HG03469 (cell line): ENCODE results near the gene KRT81.
"Not testable (repeated sequence)": the region's sequence is repeated elsewhere in the genome, so short reads cannot be mapped to it uniquely, and the experiment has no call there.

Source experiments
- ATAC-seq: cut with Tn5 transposase; IDR thresholded peaks from one replicate; pipeline ENCODE4 v1.9.1; 2021; ENCODE audit warnings: mild to moderate bottlenecking, moderate library complexity, moderate number of reproducible peaks; ENCODE audit not compliant: unreplicated experiment

Gene KRT81

DNA sequence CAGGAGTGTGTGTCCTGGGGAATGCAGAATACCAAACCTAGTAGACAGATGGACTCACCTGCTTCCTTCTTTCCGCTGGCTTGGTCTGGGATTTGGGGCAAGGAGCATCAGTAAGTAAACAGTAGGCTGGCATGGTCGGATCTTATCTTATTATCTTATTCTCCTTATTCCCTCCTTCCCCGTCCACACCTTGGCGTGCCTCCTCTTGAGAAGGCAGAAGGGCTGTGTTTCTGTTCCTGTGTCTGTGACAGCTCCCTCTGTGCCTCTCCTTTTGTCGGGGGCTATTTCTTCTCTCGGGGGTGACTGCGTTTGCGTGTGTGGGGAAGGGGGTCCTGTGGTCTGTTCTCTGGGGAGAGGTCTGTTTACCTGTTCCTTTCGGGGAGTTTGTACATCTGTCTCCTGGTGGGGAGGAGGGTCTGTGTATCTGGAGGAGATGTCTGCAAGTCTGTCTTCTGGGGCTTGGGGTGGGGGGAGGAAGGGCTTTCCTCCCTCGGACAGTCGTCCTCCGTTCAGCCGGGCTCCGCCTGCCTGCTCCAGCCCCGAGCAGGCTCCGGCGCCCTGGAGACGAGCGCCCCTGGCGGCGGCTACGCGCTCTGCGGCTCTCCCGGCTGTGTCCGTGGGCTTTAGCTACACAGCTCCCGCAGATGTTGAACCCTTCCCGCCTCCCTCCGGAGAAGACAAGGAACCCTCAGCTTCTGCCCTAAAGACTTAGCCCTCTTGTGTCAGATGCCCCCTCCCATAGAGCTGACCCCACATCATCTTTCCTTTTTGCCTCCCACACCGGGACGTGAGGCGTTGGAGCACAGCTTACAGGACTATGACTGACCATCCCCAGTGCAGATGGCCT lies 12.5 kb downstream of the KRT81 start:
- ATAC-seq: no peak

DNA sequence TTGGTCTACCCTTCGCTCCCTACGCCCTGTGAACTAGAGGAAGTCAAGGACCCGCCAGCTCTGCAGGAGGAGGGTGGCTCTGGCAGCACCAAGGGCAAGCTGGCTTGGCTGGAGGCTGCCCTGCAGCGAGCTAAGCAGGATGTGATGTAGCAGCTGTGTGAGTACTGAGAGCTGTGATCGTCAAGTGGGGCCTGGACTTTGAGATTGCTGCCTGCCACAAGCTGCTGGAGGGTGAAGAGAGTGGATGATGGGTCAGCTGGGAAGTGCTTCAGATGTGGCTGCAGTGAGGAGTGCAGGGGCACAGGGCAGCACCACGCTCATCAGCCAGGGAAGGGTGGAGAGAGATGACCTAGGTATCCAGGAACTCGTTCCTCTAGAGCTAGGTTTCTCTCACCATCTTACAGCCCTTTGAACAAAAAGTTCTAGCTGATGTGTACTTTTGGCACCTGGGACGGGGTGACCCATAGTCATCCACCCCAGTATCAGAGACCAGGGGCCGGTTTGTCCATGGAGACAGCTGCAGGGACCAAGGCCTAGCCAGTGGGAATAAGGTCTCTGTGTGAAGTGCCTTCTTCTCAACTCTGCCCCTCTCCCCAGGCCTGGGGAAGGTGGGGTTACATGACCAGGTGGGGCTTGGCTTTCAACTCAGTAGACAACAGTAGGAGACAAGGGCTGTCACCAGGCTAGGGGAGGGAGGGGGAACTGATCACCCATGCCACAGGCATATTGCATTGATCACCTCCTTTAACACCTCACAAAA lies 13.7 kb downstream of the KRT81 start:
- no peak for ATAC-seq

- ATAC-seq: no peak
Observed at GRCh38 chr12:52275686-52276085, 15.6 kb downstream of the KRT81 start.

GRCh38 chr12:52274521-52275120 lies 16.7 kb downstream of the KRT81 start, which contains the start of gene KRT86:
TSS of gene KRT86 (plus strand) at chr12:52274645. CDS start at chr12:52301917, 27,272 bp downstream.
- ATAC-seq: no peak

GRCh38 chr12:52271158-52271557 lies 20.2 kb downstream of the KRT81 start:
- no peak for ATAC-seq

DNA sequence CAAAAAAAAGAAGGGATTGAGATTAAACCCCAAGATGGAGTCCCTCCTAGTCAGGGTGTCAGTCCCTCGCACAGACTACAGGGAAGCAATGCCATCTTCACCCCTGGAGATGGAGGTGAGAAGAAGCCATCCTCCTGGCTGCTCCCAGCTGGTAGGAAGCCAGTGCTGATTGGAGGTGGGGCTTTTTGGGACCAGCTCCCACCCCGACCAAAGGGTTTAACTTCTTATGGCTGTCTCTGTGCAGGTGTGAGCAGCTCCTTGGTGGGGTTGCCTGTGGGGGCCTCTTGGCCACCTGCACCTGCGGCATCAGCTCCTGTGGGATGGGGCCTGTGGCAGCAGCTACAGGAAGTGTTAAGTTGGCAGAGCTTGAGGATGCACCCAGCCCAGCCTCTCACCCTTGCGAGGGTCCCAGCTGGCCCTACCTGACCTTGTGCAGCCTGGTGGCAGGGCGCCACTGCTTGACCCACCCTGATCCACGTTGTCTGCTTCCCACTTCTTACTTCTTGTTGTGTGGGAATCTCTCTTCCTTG lies 20.7 kb downstream of the KRT81 start:
- no peak for ATAC-seq

DNA sequence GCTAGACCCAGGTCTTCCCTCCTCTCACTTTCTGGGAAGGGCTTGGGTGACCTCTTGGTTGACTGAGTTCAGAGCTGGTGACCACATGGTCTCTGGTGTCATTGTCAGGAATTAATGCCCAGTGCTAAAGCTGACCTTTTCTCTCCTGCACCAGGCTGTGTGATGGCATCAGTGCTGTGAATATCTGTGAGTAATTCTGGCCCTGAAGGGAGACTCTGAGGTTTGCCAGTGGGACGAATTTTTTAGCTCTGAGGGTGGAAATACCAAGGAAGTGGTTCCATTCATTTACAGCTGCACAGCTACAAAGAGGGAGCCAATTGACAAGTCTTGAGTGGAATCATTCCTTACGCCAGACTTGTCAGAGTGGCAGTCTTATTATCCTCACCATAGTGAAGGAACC lies 23.1 kb downstream of the KRT81 start:
- no peak for ATAC-seq

DNA sequence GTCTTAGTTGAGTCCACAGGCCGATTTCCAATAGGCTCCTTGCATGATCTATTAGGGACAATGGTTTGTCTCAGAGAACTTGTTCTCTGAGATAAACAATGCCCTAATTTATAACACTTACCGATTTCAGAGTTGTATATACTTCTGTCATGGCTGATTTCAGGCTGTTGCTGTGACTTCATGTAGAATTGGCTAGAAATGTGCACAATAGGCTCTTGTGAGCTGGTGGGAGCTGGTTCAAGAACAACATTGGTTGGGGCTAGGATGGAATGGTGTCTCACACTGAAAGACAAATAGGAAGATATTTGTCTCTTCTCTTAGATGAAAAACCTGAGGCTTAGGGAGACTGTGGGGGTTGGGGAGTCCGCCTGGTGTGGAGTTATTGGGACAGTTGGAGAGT lies 23.6 kb downstream of the KRT81 start:
- no peak for ATAC-seq

GRCh38 chr12:52267266-52267665 lies 24.1 kb downstream of the KRT81 start:
- no peak for ATAC-seq

GRCh38 chr12:52266514-52266913 lies 24.8 kb downstream of the KRT81 start:
- no peak for ATAC-seq

DNA sequence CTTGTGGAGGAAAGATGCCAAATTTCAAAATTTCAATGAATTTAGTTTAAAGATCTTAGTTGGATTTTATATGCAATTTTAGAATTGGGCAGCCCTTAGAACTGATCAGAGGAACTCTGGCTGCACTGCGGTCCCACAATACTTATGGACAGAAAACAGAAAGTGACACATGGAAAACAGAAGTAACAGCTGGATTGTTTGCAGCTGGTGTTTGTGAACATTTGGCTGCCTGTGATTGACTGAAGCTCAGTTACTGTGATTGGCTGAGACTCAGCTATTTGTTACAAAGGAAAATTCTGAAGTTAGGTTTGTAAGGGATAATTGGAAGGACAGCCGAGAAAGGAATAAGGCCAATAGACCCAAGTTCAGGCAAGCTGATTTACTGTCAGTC lies 26.9 kb downstream of the KRT81 start:
- ATAC-seq: no peak

GRCh38 chr12:52263761-52264434 lies 27.4 kb downstream of the KRT81 start:
- ATAC-seq: no peak

DNA sequence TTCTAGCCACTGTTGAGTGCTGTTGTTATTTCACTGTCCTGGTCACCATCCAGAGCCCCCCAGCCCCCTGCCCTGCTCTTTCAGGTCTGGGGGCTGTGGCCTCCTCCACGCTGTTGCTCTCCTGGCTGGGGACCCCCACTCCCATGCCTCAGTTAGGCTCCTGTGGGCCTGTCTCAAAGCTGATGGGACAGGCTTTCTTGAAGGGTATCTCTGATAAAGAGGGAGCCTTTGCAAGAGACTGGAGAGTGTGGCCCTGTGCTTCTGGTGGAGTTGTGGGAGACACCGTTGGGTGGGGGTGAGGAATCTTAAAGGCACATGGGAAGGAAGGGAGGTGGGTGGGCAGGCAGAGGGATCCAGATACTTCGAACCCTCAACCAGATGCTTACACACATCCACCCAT lies 29.0 kb downstream of the KRT81 start:
- no peak for ATAC-seq

- no peak for ATAC-seq
Observed at GRCh38 chr12:52261208-52261484, 30.2 kb downstream of the KRT81 start.

DNA sequence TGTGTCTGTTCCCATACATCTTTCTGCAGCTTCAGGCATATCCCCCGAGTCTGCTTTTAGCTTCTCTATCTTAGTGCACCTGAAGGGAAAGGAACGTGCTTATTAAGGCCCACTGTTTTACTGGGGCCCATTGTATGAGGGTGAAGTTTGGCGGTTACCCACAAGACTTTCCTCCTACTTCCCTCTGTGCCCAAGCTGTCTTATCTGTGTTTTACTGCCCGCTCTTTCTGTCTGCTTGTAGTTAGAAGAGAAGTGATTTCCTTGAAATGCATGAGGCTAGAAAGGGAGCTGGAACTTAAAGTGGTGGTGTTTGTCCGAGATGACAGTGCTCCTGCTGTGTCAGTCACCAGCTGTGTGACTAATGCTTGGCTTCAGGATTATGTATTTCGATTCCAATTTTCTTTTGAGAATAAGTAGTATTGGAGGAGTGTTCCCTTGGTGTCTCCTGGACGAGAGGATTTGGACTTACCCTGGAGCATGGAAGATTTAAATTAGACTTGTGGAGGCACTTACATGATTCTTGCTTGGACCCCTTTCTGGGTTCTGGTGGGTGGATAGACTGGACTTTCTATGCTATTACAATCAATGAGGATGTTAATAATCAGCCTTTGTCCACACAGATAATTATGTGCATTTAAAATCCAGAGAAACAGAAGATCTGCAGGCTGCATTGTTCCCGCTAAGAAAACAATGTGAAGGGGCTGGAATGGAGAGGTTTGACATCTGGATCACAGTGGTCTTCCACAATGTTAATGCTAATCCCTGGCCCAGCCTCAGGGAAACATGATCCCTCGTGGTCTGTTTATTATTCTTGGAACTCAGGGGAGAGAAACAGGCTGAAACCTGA lies 30.8 kb downstream of the KRT81 start:
- no peak for ATAC-seq

- ATAC-seq: no peak
Observed at GRCh38 chr12:52259657-52260243, 31.6 kb downstream of the KRT81 start.

- ATAC-seq: no peak
Observed at GRCh38 chr12:52258335-52258901, 32.9 kb downstream of the KRT81 start.

GRCh38 chr12:52257922-52258321 lies 33.4 kb downstream of the KRT81 start:
- not testable (repeated sequence) for ATAC-seq

DNA sequence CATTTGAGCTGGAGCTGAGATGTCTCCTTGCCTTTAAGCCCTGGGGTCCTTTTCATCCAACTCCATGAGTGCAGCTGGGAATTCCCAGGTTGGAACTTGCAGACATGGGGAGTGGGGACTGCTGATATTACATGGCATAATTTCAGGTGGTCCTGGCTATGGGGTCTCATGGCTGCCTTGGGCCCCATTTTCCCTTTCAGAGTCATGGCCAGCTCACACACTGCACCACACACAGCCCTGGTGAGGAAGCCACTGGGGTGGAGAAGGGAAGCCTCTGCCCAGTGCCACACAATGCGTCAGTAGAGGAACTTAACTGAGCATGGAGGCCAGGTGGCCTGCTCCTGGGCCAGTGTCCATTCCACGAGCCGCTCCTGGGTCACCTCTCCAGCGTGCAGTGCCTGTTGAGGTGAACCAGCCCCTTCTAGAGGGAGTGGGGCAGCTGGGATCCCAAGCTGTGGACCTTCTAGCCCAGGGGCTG lies 34.2 kb downstream of the KRT81 start:
- no peak for ATAC-seq
